H54 (cell line): ENCODE measurements around the gene DGKD.

Experiments used
- DNase-seq: peaks from one replicate; pipeline ENCODE4 v3.0.0; 2011; ENCODE audit warnings: low spot score, mixed read lengths; ENCODE audit not compliant: insufficient read length
- FAIRE-seq: peaks from 3 replicates; lab custom pipeline; 2011; peaks lifted over from hg19 to GRCh38; lab: Jason Lieb, UNC
- POLR2A ChIP-seq: IDR thresholded peaks from 2 replicates; pipeline ENCODE4 v1.6.1; 2011; ENCODE audit warnings: low read depth, mild to moderate bottlenecking, low read length

Gene DGKD

GRCh38 chr2:233463586-233463985 is 109.3 kb downstream of the DGKD start:
- DNase-seq (no peak), FAIRE-seq (no peak)
- no peak for TF ChIP-seq POLR2A

- no peak for TF ChIP-seq POLR2A
- no peak for DNase-seq
- FAIRE-seq, result no peak
Measured at GRCh38 chr2:233464056-233464455, 109.8 kb downstream of the DGKD start.

- TF ChIP-seq POLR2A, result no peak
- DNase-seq, result no peak
- no peak for FAIRE-seq
Measured at GRCh38 chr2:233464531-233465240, 110.4 kb downstream of the DGKD start.

- no peak for FAIRE-seq
- no peak for DNase-seq
- no peak for TF ChIP-seq POLR2A
Measured at GRCh38 chr2:233466991-233467603, 112.8 kb downstream of the DGKD start.

GRCh38 chr2:233468047-233468740 is 113.9 kb downstream of the DGKD start:
- TF ChIP-seq POLR2A, result no peak

GRCh38 chr2:233468741-233469110 is 114.4 kb downstream of the DGKD start:
- FAIRE-seq (no peak), DNase-seq (no peak)
- no peak for TF ChIP-seq POLR2A

More at GRCh38 chr2:233468047-233468740, 113.9 kb downstream of the DGKD start:
- FAIRE-seq (no peak), DNase-seq (no peak)

- no peak for TF ChIP-seq POLR2A
- no peak for FAIRE-seq
- DNase-seq, result no peak
Measured at GRCh38 chr2:233469261-233470010, 115.1 kb downstream of the DGKD start.

- DNase-seq, result no peak
- no peak for TF ChIP-seq POLR2A
- FAIRE-seq, result no peak
Measured at GRCh38 chr2:233470011-233470687, 115.9 kb downstream of the DGKD start.

GRCh38 chr2:233470839-233471238 is 116.5 kb downstream of the DGKD start:
- no peak for DNase-seq
- no peak for FAIRE-seq

GRCh38 chr2:233471291-233472035 is 117.2 kb downstream of the DGKD start:
- no peak for FAIRE-seq
- no peak for TF ChIP-seq POLR2A

More at GRCh38 chr2:233470839-233471238, 116.5 kb downstream of the DGKD start:
- TF ChIP-seq POLR2A, result no peak

GRCh38 chr2:233473386-233473791 is 119.1 kb downstream of the DGKD start:
- TF ChIP-seq POLR2A, result no peak
- FAIRE-seq (no peak), DNase-seq (no peak)

More at GRCh38 chr2:233471291-233472035, 117.2 kb downstream of the DGKD start:
- DNase-seq, result no peak

- FAIRE-seq (no peak), DNase-seq (no peak)
- TF ChIP-seq POLR2A, result no peak
Measured at GRCh38 chr2:233473878-233474277, 119.6 kb downstream of the DGKD start.
